Type B pancreatic cell (in vitro differentiated cells): ENCODE results near the gene PTRH2. TPM values are rescaled to one million over a fixed set of nuclear protein-coding genes. Genes with fewer than 3 reads are reported as not detected.

ENCODE experiments used
- DNase-seq: peaks from one replicate; pipeline ENCODE4 v3.0.0; 2021; ENCODE audit warnings: mixed read lengths; ENCODE audit not compliant: unreplicated experiment; ENCODE audit errors: extremely low spot score
- H3K27ac Mint-ChIP-seq: 2 replicates; pipeline ENCODE4 v1.8.0; 2021; ENCODE audit warnings: mild to moderate bottlenecking, mixed read lengths
- H3K27me3 Mint-ChIP-seq: 2 replicates; pipeline ENCODE4 v1.8.0; 2021; ENCODE audit warnings: mixed read lengths
- H3K36me3 Mint-ChIP-seq: 2 replicates; pipeline ENCODE4 v1.8.0; 2021; ENCODE audit warnings: mixed read lengths
- H3K4me1 Mint-ChIP-seq: one replicate; pipeline ENCODE4 v1.8.0; 2021; ENCODE audit warnings: mixed read lengths; ENCODE audit not compliant: unreplicated experiment
- H3K4me3 Mint-ChIP-seq: 2 replicates; pipeline ENCODE4 v1.8.0; 2021; ENCODE audit warnings: mild to moderate bottlenecking, mixed read lengths
- H3K9me3 Mint-ChIP-seq: 2 replicates; pipeline ENCODE4 v1.8.0; 2021; ENCODE audit warnings: mixed read lengths
- total RNA-seq: library from RNA; stranded (reverse); gene quantifications from 2 replicates; pipeline ENCODE4 v1.2.1, GENCODE V29; 2021; ENCODE audit warnings: low replicate concordance
- TF ChIP-seq, protein P1 (sequence below): fragments of 200-600 bp; sonication (generic); conservative IDR thresholded peaks from 2 replicates; pipeline ENCODE4 v1.5.0; 2021; ENCODE audit warnings: antibody characterized with exemption, mild to moderate bottlenecking

The PTRH2 gene
- total RNA-seq, 1 donor from 2014 or later = 23.1 TPM

GRCh38 chr17:59722623-59723022, 15.4 kb upstream of the PTRH2 start:
- peaks cover 7% of the 10 kb centered on the region for H3K4me1 Mint-ChIP-seq
- no peaks in the 10 kb centered on the region for H3K9me3 Mint-ChIP-seq
- no peak overlapping the region for H3K27ac Mint-ChIP-seq
- no peaks in the 10 kb centered on the region for H3K36me3 Mint-ChIP-seq
- H3K4me3 Mint-ChIP-seq = no peak overlapping the region
- TF ChIP-seq, protein P1, sequence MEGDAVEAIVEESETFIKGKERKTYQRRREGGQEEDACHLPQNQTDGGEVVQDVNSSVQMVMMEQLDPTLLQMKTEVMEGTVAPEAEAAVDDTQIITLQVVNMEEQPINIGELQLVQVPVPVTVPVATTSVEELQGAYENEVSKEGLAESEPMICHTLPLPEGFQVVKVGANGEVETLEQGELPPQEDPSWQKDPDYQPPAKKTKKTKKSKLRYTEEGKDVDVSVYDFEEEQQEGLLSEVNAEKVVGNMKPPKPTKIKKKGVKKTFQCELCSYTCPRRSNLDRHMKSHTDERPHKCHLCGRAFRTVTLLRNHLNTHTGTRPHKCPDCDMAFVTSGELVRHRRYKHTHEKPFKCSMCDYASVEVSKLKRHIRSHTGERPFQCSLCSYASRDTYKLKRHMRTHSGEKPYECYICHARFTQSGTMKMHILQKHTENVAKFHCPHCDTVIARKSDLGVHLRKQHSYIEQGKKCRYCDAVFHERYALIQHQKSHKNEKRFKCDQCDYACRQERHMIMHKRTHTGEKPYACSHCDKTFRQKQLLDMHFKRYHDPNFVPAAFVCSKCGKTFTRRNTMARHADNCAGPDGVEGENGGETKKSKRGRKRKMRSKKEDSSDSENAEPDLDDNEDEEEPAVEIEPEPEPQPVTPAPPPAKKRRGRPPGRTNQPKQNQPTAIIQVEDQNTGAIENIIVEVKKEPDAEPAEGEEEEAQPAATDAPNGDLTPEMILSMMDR = no peak
- H3K27me3 Mint-ChIP-seq = no peaks in the 10 kb centered on the region
- no peak for DNase-seq

- no peaks in the 10 kb centered on the region for H3K36me3 Mint-ChIP-seq
- no peak overlapping the region for H3K4me3 Mint-ChIP-seq
- H3K27ac Mint-ChIP-seq = no peak overlapping the region
- TF ChIP-seq, protein P1 = no peak
- no peaks in the 10 kb centered on the region for H3K9me3 Mint-ChIP-seq
- no peaks in the 10 kb centered on the region for H3K27me3 Mint-ChIP-seq
- DNase-seq = no peak
- peaks cover 7% of the 10 kb centered on the region for H3K4me1 Mint-ChIP-seq
Measured at GRCh38 chr17:59719526-59719925, 12.3 kb upstream of the PTRH2 start.

GRCh38 chr17:59716427-59716826, 9.2 kb upstream of the PTRH2 start:
- Mint-ChIP-seq H3K9me3 (no peaks in the 10 kb centered on the region), H3K27me3 (no peaks in the 10 kb centered on the region), H3K27ac (no peak overlapping the region), H3K36me3 (peaks cover 5% of the 10 kb centered on the region), H3K4me1 (no peaks in the 10 kb centered on the region), H3K4me3 (no peak overlapping the region)
- DNase-seq = no peak
- TF ChIP-seq, protein P1 = no peak

DNA sequence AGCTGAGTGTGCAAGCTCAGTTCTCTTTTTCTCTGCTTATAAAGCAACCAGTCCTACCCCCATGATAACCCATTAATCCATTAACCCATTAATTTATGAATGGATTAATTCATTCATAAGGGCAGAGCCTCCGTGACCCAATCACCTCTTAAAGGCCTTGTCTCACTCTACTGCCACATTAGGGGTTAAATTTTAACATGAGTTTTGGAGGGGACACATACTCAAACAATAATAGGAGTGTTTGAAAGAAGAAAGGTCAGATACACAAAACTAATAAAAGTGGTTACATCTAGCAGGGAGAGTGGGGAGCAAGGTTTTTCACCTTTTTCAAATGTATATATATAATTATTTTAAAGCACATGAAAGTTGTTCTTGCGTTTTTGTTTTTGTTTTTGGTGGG, 7.0 kb upstream of the PTRH2 start:
- TF ChIP-seq, protein P1 = no peak
- H3K9me3 Mint-ChIP-seq = no peaks in the 10 kb centered on the region
- H3K4me3 Mint-ChIP-seq = no peak overlapping the region
- peaks cover 5% of the 10 kb centered on the region for H3K36me3 Mint-ChIP-seq
- H3K27ac Mint-ChIP-seq = no peak overlapping the region
- no peak for DNase-seq
- H3K4me1 Mint-ChIP-seq = peaks cover 5% of the 10 kb centered on the region
- no peaks in the 10 kb centered on the region for H3K27me3 Mint-ChIP-seq

- H3K27me3 Mint-ChIP-seq = no peaks in the 10 kb centered on the region
- H3K36me3 Mint-ChIP-seq = peaks cover 5% of the 10 kb centered on the region
- H3K9me3 Mint-ChIP-seq = no peaks in the 10 kb centered on the region
- no peak overlapping the region for H3K4me3 Mint-ChIP-seq
- H3K27ac Mint-ChIP-seq = no peak overlapping the region
- peaks cover 12% of the 10 kb centered on the region for H3K4me1 Mint-ChIP-seq
- TF ChIP-seq, protein P1 = no peak
- no peak for DNase-seq
Measured at GRCh38 chr17:59712862-59713261, 5.6 kb upstream of the PTRH2 start.

DNA sequence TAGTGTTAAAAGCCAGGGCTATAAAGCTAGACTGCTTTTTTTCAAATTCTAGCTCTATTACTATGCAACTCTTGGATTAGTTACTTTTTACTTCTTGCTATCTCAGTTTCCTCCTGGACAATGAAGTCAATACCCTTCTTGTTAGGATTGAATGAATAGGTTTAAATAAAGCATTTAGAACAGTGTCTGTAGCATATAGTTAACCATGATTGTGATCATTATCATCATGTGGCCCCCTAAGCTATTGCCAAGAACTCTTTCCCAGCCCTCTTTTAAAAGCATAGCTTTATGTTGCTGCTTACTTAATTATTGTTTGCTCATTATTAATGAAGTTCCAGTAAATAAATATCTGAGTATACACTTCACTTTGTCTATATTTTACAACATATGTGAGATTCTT, 4.7 kb upstream of the PTRH2 start:
- Mint-ChIP-seq H3K36me3 (peaks cover 5% of the 10 kb centered on the region), H3K27me3 (no peaks in the 10 kb centered on the region), H3K27ac (no peak overlapping the region), H3K4me3 (no peak overlapping the region), H3K4me1 (peaks cover 12% of the 10 kb centered on the region), H3K9me3 (no peaks in the 10 kb centered on the region)
- TF ChIP-seq, protein P1 = no peak
- DNase-seq = no peak
